Activated T-cell treated with anti-CD3 and anti-CD28 coated beads, Interleukin-2, amount 50 U/mL, for 72 hours (primary cell): ENCODE data around the gene UBE3D. TPM values are rescaled to one million over a fixed set of nuclear protein-coding genes. Genes with fewer than 3 reads are reported as not detected.

Experiments used
- ATAC-seq, 2 donors: fragments of 150-1000 bp; cut with Tn5 transposase; replicated peaks in 1 of 2; 2 replicates each; pipeline ENCODE4 v1.10.0; 2021; ENCODE audit warnings: moderate library complexity in 2 of 2, mild to moderate bottlenecking in 1 of 2
- DNase-seq, 2 donors: peaks; one replicate each; pipeline ENCODE4 v3.0.0; 2021 to 2022; ENCODE audit warnings: mixed read lengths in 1 of 2
- H3K27ac Mint-ChIP-seq: one replicate; pipeline ENCODE4 v1.8.0; 2022; ENCODE audit warnings: mild to moderate bottlenecking, moderate library complexity, mixed read lengths
- H3K27me3 Mint-ChIP-seq: one replicate; pipeline ENCODE4 v1.8.0; 2022; ENCODE audit warnings: low read depth, mixed read lengths
- H3K36me3 Mint-ChIP-seq, 2 donors: one replicate each; pipeline ENCODE4 v1.8.0; 2022; ENCODE audit warnings: mixed read lengths in 2 of 2, mild to moderate bottlenecking in 1 of 2; ENCODE audit not compliant: insufficient read depth in 2 of 2
- H3K4me1 Mint-ChIP-seq: one replicate; pipeline ENCODE4 v1.8.0; 2022; ENCODE audit warnings: low read depth, mixed read lengths
- H3K4me3 Mint-ChIP-seq, 2 donors: one replicate each; pipeline ENCODE4 v1.8.0; 2022; ENCODE audit warnings: mild to moderate bottlenecking in 2 of 2, mixed read lengths in 2 of 2, moderate library complexity in 2 of 2
- H3K9me3 Mint-ChIP-seq, 2 donors: one replicate each; pipeline ENCODE4 v1.8.0; 2022; ENCODE audit warnings: mixed read lengths in 2 of 2
- total RNA-seq, 2 donors: library from RNA; stranded (reverse); gene quantifications; one replicate each; pipeline ENCODE4 v1.2.3, GENCODE V29; 2022

UBE3D gene, protein sequence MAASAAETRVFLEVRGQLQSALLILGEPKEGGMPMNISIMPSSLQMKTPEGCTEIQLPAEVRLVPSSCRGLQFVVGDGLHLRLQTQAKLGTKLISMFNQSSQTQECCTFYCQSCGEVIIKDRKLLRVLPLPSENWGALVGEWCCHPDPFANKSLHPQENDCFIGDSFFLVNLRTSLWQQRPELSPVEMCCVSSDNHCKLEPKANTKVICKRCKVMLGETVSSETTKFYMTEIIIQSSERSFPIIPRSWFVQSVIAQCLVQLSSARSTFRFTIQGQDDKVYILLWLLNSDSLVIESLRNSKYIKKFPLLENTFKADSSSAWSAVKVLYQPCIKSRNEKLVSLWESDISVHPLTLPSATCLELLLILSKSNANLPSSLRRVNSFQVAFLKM
- 1 to 10 TPM; 5.3 to 6.6 TPM for total RNA-seq

DNA sequence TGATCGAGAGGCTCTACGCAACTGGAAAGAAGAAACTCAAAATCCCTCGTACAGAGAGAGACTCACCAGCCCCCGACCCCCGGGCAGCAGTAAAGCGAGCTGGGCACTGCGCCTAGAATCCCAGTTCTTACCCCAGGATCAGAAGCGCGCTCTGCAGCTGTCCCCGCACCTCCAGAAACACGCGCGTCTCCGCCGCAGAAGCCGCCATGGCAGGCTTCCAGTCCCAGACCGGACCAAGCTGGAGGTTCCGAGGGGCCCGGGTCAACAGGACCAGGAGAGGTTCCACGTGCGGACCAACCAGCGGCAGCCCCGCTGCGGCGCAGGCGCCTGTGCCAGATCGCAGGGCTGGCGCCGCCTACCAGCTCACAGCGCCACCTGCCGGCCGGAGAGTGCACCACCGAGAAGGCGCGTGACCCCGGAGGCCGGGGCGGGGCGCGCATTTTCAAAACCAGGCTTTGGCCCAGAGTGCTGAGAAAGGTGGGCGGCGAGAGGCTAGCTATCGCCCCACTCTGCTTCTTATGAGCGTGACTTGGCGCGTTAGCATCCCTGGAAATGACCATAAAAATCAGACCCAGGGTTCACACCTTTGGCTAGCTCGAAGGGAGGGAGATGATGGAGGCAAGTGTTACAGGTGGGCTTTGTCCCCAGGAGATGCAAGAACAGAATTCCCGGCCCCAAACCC, at the start of gene UBE3D:
Gene UBE3D, minus strand, starts transcription at position 331 of the 682 bp plus-strand sequence. Its CDS starts 123 bp downstream, at position 208.
- Mint-ChIP-seq H3K36me3 (no peaks in the 10 kb centered on the region), H3K4me3 (peak within 1 kb of the TSS; percentile 91 to 93), H3K27me3 (no peaks in the 10 kb centered on the region), H3K4me1 (peaks cover 54% of the 10 kb centered on the region), H3K27ac (peak within 1 kb of the TSS; percentile 14), H3K9me3 (no peaks in the 10 kb centered on the region)
- peak; percentile 78 for ATAC-seq
- peak; percentile 94 to 97 for DNase-seq

DNA sequence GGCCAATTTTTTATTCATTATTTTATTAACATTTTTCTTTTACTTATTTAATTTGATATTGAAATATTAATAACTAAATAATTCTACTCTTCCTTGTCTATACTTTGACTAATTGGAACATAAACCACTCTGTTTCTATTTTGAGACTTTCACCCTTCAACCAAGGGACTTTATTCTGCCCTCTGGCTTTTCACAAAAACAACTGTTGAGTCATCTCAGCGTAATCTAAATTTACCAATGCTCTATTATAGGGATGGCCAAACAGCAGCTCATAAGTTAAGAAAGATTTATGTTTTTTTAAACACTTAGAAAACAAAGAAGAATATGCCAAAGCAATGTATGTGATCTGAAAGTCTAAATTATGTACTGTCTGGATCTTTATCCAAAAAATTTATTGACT, 48.5 kb upstream of the UBE3D start:
- Mint-ChIP-seq H3K4me1 (no peaks in the 10 kb centered on the region), H3K36me3 (peaks cover 0 to 1% of the 10 kb centered on the region in 2 donors), H3K4me3 (no peak overlapping the region), H3K27me3 (no peaks in the 10 kb centered on the region), H3K27ac (no peak overlapping the region), H3K9me3 (no peaks in the 10 kb centered on the region)
- no peak for ATAC-seq
- DNase-seq = no peak

DNA sequence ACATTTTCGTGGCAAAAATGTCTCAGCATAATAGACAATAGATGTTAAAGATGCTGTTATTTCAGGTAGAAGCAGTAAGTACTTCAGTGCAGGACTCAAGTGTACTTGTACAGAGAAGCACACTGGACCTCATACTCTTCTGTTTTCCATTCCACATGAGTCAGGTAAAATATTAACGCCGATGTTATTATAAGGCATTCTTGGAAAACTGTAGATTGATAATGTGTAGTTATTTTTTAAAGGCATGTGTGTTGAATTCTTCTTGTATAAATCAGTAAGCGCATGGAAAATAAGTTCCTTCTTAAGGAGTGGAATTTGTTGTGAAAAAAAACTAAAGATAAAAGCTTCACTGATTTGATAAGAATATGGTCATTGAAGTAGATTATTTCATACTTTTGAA, 47.6 kb upstream of the UBE3D start:
- DNase-seq (no peak), ATAC-seq (no peak)
- H3K27ac Mint-ChIP-seq = no peak overlapping the region
- no peaks in the 10 kb centered on the region for H3K27me3 Mint-ChIP-seq
- H3K4me3 Mint-ChIP-seq = no peak overlapping the region
- no peaks in the 10 kb centered on the region for H3K9me3 Mint-ChIP-seq
- no peaks in the 10 kb centered on the region for H3K4me1 Mint-ChIP-seq
- peaks cover 0 to 1% of the 10 kb centered on the region in 2 donors for H3K36me3 Mint-ChIP-seq

DNA sequence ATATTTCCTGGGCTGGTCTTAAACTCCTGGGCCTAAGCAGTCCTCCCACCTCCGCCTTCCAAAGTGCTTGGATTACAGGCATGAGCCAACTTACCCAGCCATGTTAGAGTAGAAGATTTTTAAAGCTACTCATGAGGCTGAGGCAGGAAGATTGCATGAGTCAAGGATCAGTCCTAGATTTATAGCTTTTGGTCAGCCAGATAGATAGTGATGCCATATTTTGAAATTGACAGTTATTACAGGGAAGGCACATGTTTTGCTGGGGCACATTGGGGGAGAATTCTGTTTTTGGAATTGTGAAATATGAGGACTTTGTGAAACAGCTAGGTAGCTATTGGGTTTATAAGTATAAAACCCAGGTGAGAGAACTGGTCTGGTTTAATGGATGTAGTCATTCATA, 42.7 kb upstream of the UBE3D start:
- Mint-ChIP-seq H3K4me3 (no peak overlapping the region), H3K4me1 (no peaks in the 10 kb centered on the region), H3K9me3 (peaks cover 0 to 1% of the 10 kb centered on the region in 2 donors), H3K27me3 (no peaks in the 10 kb centered on the region), H3K36me3 (peaks cover 8 to 11% of the 10 kb centered on the region in 2 donors), H3K27ac (no peak overlapping the region)
- no peak for ATAC-seq
- no peak for DNase-seq

DNA sequence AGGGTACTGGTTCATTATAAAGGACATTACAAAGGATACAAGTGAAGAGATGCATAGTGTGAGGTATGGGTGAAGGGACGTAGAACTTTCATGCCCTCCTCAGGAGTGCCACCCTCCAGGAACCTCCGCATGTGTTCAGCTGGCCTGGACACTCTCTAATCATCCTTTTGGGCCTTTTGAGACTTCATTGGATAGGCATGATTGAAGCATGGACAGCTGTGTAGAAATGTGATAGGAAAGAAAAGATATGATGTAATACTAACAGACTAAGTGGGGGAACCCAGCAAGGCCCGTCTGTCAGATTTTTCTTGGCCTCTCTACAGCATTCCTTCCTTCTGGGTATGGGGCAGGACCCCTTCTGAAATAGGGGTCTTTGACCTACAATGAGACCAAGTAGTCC, 32.9 kb upstream of the UBE3D start:
- Mint-ChIP-seq H3K27ac (no peak overlapping the region), H3K4me3 (no peak overlapping the region), H3K36me3 (peaks cover 4 to 7% of the 10 kb centered on the region in 2 donors), H3K27me3 (no peaks in the 10 kb centered on the region), H3K9me3 (peaks cover 2 to 3% of the 10 kb centered on the region in 2 donors), H3K4me1 (no peaks in the 10 kb centered on the region)
- DNase-seq (no peak), ATAC-seq (no peak)

DNA sequence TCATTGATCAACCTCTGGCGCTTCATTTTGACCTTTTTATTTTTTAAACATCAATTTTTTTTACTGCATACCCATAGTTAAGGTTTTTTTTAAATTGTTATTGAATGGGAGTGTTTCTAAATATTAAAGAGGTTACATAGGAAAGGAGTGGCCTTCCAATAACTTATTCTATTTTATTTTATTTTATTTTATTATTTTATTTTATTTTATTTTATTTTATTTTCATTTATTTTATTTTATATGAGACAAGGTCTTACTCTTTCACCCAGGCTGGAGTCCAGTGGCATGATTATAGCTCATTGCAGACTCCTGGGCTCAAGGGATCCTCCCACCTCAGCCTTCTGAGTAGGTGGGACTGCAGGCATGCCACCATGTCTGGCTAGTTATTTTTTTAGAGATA, 32.0 kb upstream of the UBE3D start:
- ATAC-seq (no peak), DNase-seq (no peak)
- Mint-ChIP-seq H3K27me3 (no peaks in the 10 kb centered on the region), H3K27ac (no peak overlapping the region), H3K4me1 (no peaks in the 10 kb centered on the region), H3K9me3 (peaks cover 0 to 3% of the 10 kb centered on the region in 2 donors), H3K36me3 (peaks cover 2 to 4% of the 10 kb centered on the region in 2 donors), H3K4me3 (no peak overlapping the region)

DNA sequence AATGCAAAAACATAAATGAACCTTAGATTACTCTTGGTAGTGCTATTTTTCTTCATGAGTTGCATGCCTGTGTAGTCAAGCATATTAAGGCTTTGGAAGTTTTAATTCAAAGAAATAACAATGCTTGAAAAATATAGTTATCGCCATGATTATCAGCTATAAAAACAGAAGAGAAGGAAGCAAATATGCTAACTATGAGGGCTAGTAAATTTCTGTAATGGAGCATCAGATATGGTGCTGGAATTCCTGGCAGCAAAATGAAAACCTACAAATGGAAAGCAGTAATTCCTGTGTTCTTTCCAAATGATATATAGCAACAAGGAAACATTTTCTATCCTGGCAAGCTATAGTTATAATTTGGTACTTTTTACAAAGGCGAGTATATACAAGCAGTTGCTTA, 31.6 kb upstream of the UBE3D start:
- no peaks in the 10 kb centered on the region for H3K27me3 Mint-ChIP-seq
- H3K27ac Mint-ChIP-seq = no peak overlapping the region
- ATAC-seq (no peak), DNase-seq (no peak)
- H3K9me3 Mint-ChIP-seq = peaks cover 0 to 3% of the 10 kb centered on the region in 2 donors
- H3K36me3 Mint-ChIP-seq = peaks cover 2 to 4% of the 10 kb centered on the region in 2 donors
- no peaks in the 10 kb centered on the region for H3K4me1 Mint-ChIP-seq
- no peak overlapping the region for H3K4me3 Mint-ChIP-seq

DNA sequence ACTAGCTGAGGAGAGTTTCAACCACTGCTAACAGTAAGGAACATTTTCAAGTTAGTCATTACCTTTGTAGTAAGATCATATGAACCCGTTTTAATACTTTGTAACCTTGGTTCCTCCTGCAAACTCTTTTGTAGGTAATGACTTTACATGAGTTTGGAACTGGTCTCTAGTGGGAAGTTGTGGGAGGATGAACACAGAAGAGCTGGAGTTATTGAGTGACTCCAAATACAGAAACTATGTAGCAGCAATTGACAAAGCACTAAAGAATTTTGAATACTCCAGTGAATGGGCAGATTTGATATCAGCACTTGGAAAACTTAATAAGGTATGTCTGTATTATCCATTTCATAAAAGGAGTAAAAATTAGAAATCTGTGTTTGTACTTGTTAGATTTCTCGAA, 31.1 kb upstream of the UBE3D start:
- no peak for DNase-seq
- Mint-ChIP-seq H3K9me3 (peaks cover 0 to 3% of the 10 kb centered on the region in 2 donors), H3K36me3 (peaks cover 2% of the 10 kb centered on the region in 2 donors), H3K4me1 (no peaks in the 10 kb centered on the region), H3K27me3 (no peaks in the 10 kb centered on the region), H3K4me3 (no peak overlapping the region), H3K27ac (no peak overlapping the region)
- ATAC-seq = no peak

DNA sequence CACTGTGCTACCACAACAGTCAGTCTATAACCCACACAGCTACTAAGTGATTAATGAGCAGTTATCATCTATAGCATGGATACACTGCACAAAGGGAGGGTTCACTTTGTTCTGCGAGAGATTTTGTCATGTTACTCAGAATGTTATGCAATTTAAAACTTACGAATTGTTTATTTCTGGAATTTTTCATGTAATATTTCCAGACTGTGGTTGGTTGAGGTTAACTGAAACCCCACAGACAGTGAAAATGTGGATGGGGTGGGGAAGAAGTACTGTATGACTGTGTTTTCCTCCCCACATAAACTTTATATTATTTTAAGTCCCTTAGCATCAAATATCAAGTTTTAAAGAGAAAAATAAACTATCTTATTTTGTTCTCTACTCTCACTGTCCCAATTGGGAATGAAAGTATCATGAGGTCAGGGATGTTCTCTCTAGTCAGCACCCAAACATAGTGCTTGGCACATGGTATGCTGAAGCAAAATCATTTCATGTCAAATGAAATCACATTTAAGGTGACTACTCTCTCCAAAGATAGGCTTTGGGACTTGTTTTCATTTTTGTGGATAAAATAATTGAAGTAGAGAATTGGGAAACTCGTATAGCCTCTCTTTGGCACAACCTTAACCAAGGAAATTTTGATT, 27.2 kb upstream of the UBE3D start:
- Mint-ChIP-seq H3K36me3 (no peaks in the 10 kb centered on the region), H3K9me3 (peaks cover 0 to 3% of the 10 kb centered on the region in 2 donors), H3K27me3 (no peaks in the 10 kb centered on the region), H3K27ac (no peak overlapping the region), H3K4me3 (no peak overlapping the region), H3K4me1 (no peaks in the 10 kb centered on the region)
- no peak for ATAC-seq
- no peak for DNase-seq

DNA sequence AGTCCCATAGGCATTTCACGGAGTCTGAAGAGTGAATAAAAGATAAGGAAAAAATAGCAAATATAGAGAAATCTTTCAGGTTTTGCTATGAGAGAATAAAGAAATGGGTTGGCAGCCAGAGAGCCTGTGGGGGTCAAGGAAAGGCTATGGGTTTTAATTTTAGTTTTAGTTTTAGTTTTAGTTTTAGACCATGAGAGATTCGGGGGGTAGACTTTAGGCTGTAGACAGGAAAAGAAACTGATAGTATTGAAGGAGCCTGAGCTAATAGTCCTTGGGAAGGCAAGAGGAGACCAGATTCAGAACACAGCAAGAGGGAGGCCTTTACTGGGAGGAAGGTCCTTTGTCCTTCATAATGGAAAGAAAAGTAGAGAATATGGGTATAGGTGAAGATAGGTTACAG, 21.1 kb upstream of the UBE3D start:
- H3K27me3 Mint-ChIP-seq = no peaks in the 10 kb centered on the region
- peak overlapping the region; percentile 73 for H3K27ac Mint-ChIP-seq
- H3K4me1 Mint-ChIP-seq = peaks cover 11% of the 10 kb centered on the region
- DNase-seq (no peak), ATAC-seq (peak in 1 of 2 donors; percentile 58)
- H3K4me3 Mint-ChIP-seq = peak overlapping the region; percentile 20 to 67
- H3K36me3 Mint-ChIP-seq = peaks cover 0 to 5% of the 10 kb centered on the region in 2 donors
- no peaks in the 10 kb centered on the region for H3K9me3 Mint-ChIP-seq

DNA sequence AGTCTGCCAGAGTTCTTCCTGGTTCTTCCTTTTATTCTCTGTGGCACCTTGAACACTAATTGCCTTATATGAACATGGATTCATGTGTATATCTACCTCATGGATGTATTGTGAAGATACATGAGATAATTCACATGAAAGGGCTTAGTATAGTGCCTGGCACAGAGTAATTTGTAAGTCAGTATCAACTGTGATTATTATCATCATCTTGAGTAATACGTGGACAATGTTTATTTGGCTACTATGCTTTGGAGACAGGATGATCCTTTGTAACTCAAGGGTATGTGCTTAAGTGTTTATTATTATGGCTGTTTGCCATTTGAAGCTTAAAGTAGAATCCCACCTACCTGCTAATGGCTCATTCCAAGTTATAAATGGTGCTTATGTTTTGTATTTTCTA, 17.8 kb upstream of the UBE3D start:
- Mint-ChIP-seq H3K4me3 (no peak overlapping the region), H3K36me3 (peaks cover 0 to 5% of the 10 kb centered on the region in 2 donors), H3K9me3 (no peaks in the 10 kb centered on the region), H3K27ac (no peak overlapping the region), H3K4me1 (peaks cover 11% of the 10 kb centered on the region), H3K27me3 (no peaks in the 10 kb centered on the region)
- ATAC-seq = no peak
- no peak for DNase-seq

DNA sequence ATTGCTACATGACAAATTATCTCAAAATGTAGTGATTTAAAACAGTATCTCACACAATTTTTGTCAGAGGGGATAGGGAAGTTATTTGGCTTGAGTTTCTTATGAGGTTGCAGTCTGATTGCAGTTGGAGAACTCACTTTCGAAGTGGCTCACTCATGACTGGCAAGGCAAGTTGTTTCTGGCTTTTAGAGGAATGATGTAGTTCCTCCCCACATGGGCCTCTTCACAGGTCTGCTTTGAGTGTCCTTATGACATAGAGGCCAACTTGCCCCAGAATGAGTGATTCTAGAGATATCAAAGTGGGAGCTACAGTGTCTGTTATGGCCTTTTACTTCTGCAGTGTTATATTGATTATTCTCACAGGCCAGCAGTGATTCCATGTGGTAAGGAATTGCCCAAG, 8.0 kb upstream of the UBE3D start:
- DNase-seq = no peak
- Mint-ChIP-seq H3K4me1 (peaks cover 17% of the 10 kb centered on the region), H3K9me3 (no peaks in the 10 kb centered on the region), H3K4me3 (no peak overlapping the region), H3K27me3 (no peaks in the 10 kb centered on the region), H3K27ac (no peak overlapping the region), H3K36me3 (peaks cover 3 to 4% of the 10 kb centered on the region in 2 donors)
- peak; percentile 46 to 91 for ATAC-seq

DNA sequence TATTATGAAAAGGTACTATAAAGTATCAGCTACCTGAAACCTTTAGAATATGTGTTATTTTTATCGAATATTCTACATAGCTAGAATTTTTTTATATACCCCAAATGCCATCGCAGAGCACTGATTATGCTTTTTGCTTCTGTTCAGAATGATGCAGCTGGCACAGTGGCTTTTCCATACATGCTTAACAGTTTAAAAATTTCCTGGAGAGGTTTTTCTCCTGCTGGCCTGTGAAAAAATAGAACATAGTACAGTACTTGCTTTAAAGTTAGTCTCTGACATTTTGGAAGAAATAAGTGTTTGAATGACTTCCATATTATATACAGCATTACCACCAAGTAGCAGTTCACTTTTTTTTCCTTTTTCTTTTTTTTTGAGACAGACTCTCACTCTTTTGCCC, 7.1 kb upstream of the UBE3D start:
- H3K4me1 Mint-ChIP-seq = peaks cover 22% of the 10 kb centered on the region
- H3K27me3 Mint-ChIP-seq = no peaks in the 10 kb centered on the region
- no peak overlapping the region for H3K27ac Mint-ChIP-seq
- H3K4me3 Mint-ChIP-seq = no peak overlapping the region
- peaks cover 3 to 4% of the 10 kb centered on the region in 2 donors for H3K36me3 Mint-ChIP-seq
- no peak for DNase-seq
- H3K9me3 Mint-ChIP-seq = no peaks in the 10 kb centered on the region
- ATAC-seq = no peak
